H1 (cell line): ENCODE results near the gene GGT5. TPM values are rescaled to one million over a fixed set of nuclear protein-coding genes. Genes with fewer than 3 reads are reported as not detected.
"Not testable (repeated sequence)": the region's sequence is repeated elsewhere in the genome, so short reads cannot be mapped to it uniquely, and the experiment has no call there.

Source experiments
- CTCF ChIA-PET: fragments of 300-600 bp; sonication (Branson Sonifier 250); formaldehyde crosslinking; loops from one replicate; lab custom pipeline; 2021; ENCODE audit not compliant: partially characterized antibody; lab: Charles Lee
- POLR2A ChIA-PET: fragments of 300-600 bp; sonication (Branson Sonifier 250); formaldehyde crosslinking; loops from one replicate; lab custom pipeline; 2021; ENCODE audit warnings: inconsistent platforms; ENCODE audit not compliant: partially characterized antibody; lab: Charles Lee
- DNase-seq, 2 experiments: peaks; one replicate each; pipeline versions ENCODE4 v3.0.0 to v3.0.0-alpha.2; 2010 to 2022; ENCODE audit warnings: low spot score in 2 of 2, low read depth in 1 of 2, mixed read lengths in 1 of 2
- FAIRE-seq: peaks from 2 replicates; lab custom pipeline; 2011; peaks lifted over from hg19 to GRCh38; lab: Jason Lieb, UNC
- H2AFZ ChIP-seq: 2 replicates; pipeline ENCODE4 v1.8.1; 2012; ENCODE audit warnings: low read length, inconsistent platforms
- H2AK5ac ChIP-seq: 2 replicates; pipeline ENCODE4 v1.6.1; 2013; ENCODE audit warnings: low read depth, low read length
- H2BK120ac ChIP-seq: replicated peaks from 2 replicates; pipeline ENCODE3; 2013; ENCODE audit warnings: low read depth, low read length, inconsistent platforms
- H2BK12ac ChIP-seq: 2 replicates; pipeline ENCODE4 v1.6.1; 2013; ENCODE audit warnings: low read depth, low read length
- H2BK15ac ChIP-seq: 2 replicates; pipeline ENCODE4 v1.6.1; 2013; ENCODE audit warnings: low read length
- H2BK20ac ChIP-seq: 2 replicates; pipeline ENCODE4 v1.6.1; 2013; ENCODE audit warnings: low read length
- H2BK5ac ChIP-seq: 2 replicates; pipeline ENCODE4 v1.6.1; 2013; ENCODE audit warnings: low read depth, low read length
- H3K14ac ChIP-seq: 2 replicates; pipeline ENCODE4 v1.6.1; 2013; ENCODE audit warnings: inconsistent platforms; ENCODE audit not compliant: insufficient read length
- H3K18ac ChIP-seq: 2 replicates; pipeline ENCODE4 v1.6.1; 2013; ENCODE audit warnings: low read length; ENCODE audit errors: extremely low read depth
- H3K23ac ChIP-seq: 2 replicates; pipeline ENCODE4 v1.6.1; 2013; ENCODE audit warnings: inconsistent platforms; ENCODE audit not compliant: insufficient read length
- H3K23me2 ChIP-seq: 2 replicates; pipeline ENCODE4 v1.6.1; 2013; ENCODE audit warnings: low read depth, low read length
- H3K27ac ChIP-seq: 2 replicates; pipeline ENCODE4 v1.6.1; 2011; ENCODE audit warnings: low read depth, low read length, inconsistent platforms
- H3K27me3 ChIP-seq, 4 experiments: replicated peaks in 1 of 4; 1 replicate in 1 of 4; 2 replicates in 3 of 4; pipeline versions ENCODE4 v1.6.1 to v1.8.1; 2011 to 2013; ENCODE audit warnings: low read length in 3 of 4, mild to moderate bottlenecking in 3 of 4, inconsistent platforms in 2 of 4, mixed read lengths in 2 of 4, moderate library complexity in 1 of 4; ENCODE audit not compliant: control insufficient read depth in 3 of 4, insufficient read depth in 3 of 4; ENCODE audit errors: extremely low read depth in 1 of 4
- H3K36me3 ChIP-seq, 4 experiments: 2 replicates each; pipeline versions ENCODE4 v1.6.1 to v1.8.1; 2011 to 2013; ENCODE audit warnings: mild to moderate bottlenecking in 4 of 4, low read length in 3 of 4, moderate library complexity in 2 of 4, control low read depth in 1 of 4, inconsistent platforms in 1 of 4; ENCODE audit not compliant: insufficient read depth in 4 of 4, control insufficient read depth in 2 of 4
- H3K4ac ChIP-seq: replicated peaks from 2 replicates; pipeline ENCODE3; 2013; ENCODE audit warnings: low read length, low read depth, mixed read lengths, inconsistent platforms; ENCODE audit not compliant: insufficient read length
- H3K4me1 ChIP-seq, 4 experiments: replicated peaks in 1 of 4; 1 replicate in 1 of 4; 2 replicates in 3 of 4; pipeline versions ENCODE4 v1.6.1 to v1.8.1; 2011 to 2013; ENCODE audit warnings: low read length in 3 of 4, inconsistent platforms in 2 of 4, mixed read lengths in 1 of 4; ENCODE audit not compliant: insufficient read depth in 4 of 4, control insufficient read depth in 3 of 4
- H3K4me2 ChIP-seq, 2 experiments: 2 replicates each; pipeline versions ENCODE4 v1.6.1 to v1.8.1; 2011 to 2013; ENCODE audit warnings: low read depth in 2 of 2, low read length in 2 of 2, control low read depth in 1 of 2, inconsistent platforms in 1 of 2, mild to moderate bottlenecking in 1 of 2; ENCODE audit not compliant: insufficient read depth in 1 of 2
- H3K4me3 ChIP-seq, 4 experiments: fragments of 200-600, 300-600 bp in 1 of 4; sonication (generic), shearing (Covaris generic), sonication (Bioruptor Twin) in 1 of 4; 2 replicates each; pipeline versions ENCODE4 v1.5.1 to v1.8.1; 2011 to 2016; ENCODE audit warnings: low read length in 4 of 4, low read depth in 3 of 4, control low read depth in 2 of 4, inconsistent platforms in 2 of 4, mild to moderate bottlenecking in 2 of 4, mixed read lengths in 1 of 4, moderate library complexity in 1 of 4; ENCODE audit not compliant: insufficient read depth in 2 of 4; ENCODE audit errors: extremely low read depth in 1 of 4
- H3K56ac ChIP-seq: replicated peaks from 2 replicates; pipeline ENCODE3; 2013; ENCODE audit warnings: low read depth, mild to moderate bottlenecking, mixed read lengths, low read length, inconsistent platforms; ENCODE audit not compliant: insufficient read length
- H3K79me1 ChIP-seq: 2 replicates; pipeline ENCODE4 v1.6.1; 2013; ENCODE audit warnings: low read depth, low read length, control low read depth
- H3K79me2 ChIP-seq, 2 experiments: 2 replicates each; pipeline versions ENCODE4 v1.6.1 to v1.8.1; 2012 to 2013; ENCODE audit warnings: low read length in 2 of 2, mild to moderate bottlenecking in 2 of 2, inconsistent platforms in 1 of 2; ENCODE audit not compliant: insufficient read depth in 2 of 2, control insufficient read depth in 1 of 2
- H3K9ac ChIP-seq, 4 experiments: replicated peaks in 1 of 4; 1 replicate in 1 of 4; 2 replicates in 3 of 4; pipeline versions ENCODE4 v1.6.1 to v1.8.1; 2011 to 2013; ENCODE audit warnings: low read depth in 3 of 4, low read length in 3 of 4, control low read depth in 2 of 4, mild to moderate bottlenecking in 2 of 4, moderate library complexity in 2 of 4, inconsistent platforms in 1 of 4; ENCODE audit errors: extremely low read depth in 1 of 4
- H3K9me3 ChIP-seq, 2 experiments: 2 replicates each; pipeline versions ENCODE4 v1.6.1 to v1.8.1; 2012 to 2013; ENCODE audit warnings: mild to moderate bottlenecking in 2 of 2, moderate library complexity in 2 of 2, control low read depth in 1 of 2, inconsistent platforms in 1 of 2, low read depth in 1 of 2, low read length in 1 of 2, mixed read lengths in 1 of 2; ENCODE audit not compliant: insufficient read depth in 2 of 2
- H4K20me1 ChIP-seq, 2 experiments: replicated peaks in 1 of 2; 2 replicates each; pipeline versions ENCODE3 to v1.8.1; 2011 to 2013; ENCODE audit warnings: inconsistent platforms in 2 of 2, low read length in 2 of 2, mild to moderate bottlenecking in 1 of 2; ENCODE audit not compliant: insufficient read depth in 2 of 2, control insufficient read depth in 1 of 2
- H4K5ac ChIP-seq: 2 replicates; pipeline ENCODE4 v1.6.1; 2013; ENCODE audit warnings: low read length, low read depth, mixed read lengths, inconsistent platforms; ENCODE audit not compliant: insufficient read length
- H4K8ac ChIP-seq: 2 replicates; pipeline ENCODE4 v1.8.0; 2013; ENCODE audit warnings: mild to moderate bottlenecking, moderate library complexity, low read length, inconsistent platforms; ENCODE audit not compliant: insufficient read depth; ENCODE audit errors: extremely low read depth
- H4K91ac ChIP-seq: replicated peaks from 2 replicates; pipeline ENCODE3; 2013; ENCODE audit warnings: low read length, mixed read lengths, inconsistent platforms; ENCODE audit not compliant: insufficient read length
- WGBS, 2 experiments: shearing (Covaris generic) in 1 of 2; methylation state at CpG; one replicate each; pipeline versions ENCODE4 v1.1.6 to v1.1.7; 2013 to 2015; ENCODE audit warnings: low lambda C conversion rate in 2 of 2, mixed read lengths in 2 of 2, inconsistent platforms in 1 of 2, low coverage in 1 of 2, missing lambda C conversion rate in 1 of 2; ENCODE audit not compliant: insufficient replicate concordance in 2 of 2, insufficient coverage in 1 of 2, insufficient read length in 1 of 2; ENCODE audit errors: extremely low coverage in 1 of 2, missing lambda C conversion rate in 1 of 2; 5-methylcytosine and 5-hydroxymethylcytosine counted together
- polyA plus RNA-seq, 7 experiments: library from polyadenylated mRNA; depleted of rRNA in 3 of 7; stranded (reverse) in 5 of 7; unstranded in 2 of 7; fragments of >200 nt in 5 of 7; fragments of 200-250 nt in 2 of 7; gene quantifications; 1 replicate in 5 of 7; 2 replicates in 1 of 7; 4 replicates in 1 of 7; pipeline versions ENCODE4 v1.2.1 to v1.2.3, GENCODE V29; 2011 to 2013; ENCODE audit warnings: missing spikeins in 2 of 7, mixed read lengths in 2 of 7
- total RNA-seq: library from RNA; stranded (reverse); fragmentation: NEBNext Ultra II Directional; extraction: Animal tissue kit (Norgen Biotek cat#: 25700); gene quantifications from 2 replicates; pipeline ENCODE4 v1.2.1, GENCODE V29; 2021

Gene GGT5
- total and polyA plus RNA-seq, 2 of the 8 experiments (the other 6 are each of a cell fraction or from before 2014, with no cell fraction given), result 0.05 TPM; not detected in 1

DNA sequence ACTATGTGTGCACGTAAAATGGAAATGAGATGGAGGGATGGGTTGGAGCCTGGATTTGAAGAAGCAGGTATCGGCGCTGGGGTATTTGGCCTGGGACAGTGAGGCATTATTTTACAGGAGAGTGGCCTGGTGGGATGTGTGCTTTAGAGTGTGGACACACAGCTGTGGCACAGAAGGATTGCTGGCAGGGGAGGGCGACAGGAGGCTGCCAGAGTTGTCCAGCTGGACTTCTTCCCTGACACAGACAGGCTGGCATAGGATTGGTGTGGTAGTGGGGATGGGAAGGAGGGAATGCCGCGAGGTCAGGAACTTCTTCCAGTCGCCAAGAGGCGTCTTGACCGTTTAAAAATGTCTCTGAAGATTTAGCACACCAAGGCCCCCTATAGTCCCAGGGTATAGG, 42.3 kb upstream of the GGT5 start:
- H3K23me2 ChIP-seq, H3K56ac ChIP-seq, H3K4me2 ChIP-seq, H4K91ac ChIP-seq, H3K27me3 ChIP-seq, DNase-seq, H3K4me1 ChIP-seq, H3K27ac ChIP-seq, H3K9ac ChIP-seq, H2BK120ac ChIP-seq, H2AFZ ChIP-seq, POLR2A ChIA-PET, H3K4me3 ChIP-seq, H3K23ac ChIP-seq, H2BK15ac ChIP-seq, H3K9me3 ChIP-seq, H2BK5ac ChIP-seq, H3K4ac ChIP-seq, H3K14ac ChIP-seq, H3K79me1 ChIP-seq, H2BK12ac ChIP-seq, CTCF ChIA-PET, H4K8ac ChIP-seq, FAIRE-seq, H2AK5ac ChIP-seq, H3K18ac ChIP-seq, H4K5ac ChIP-seq, H2BK20ac ChIP-seq, H3K36me3 ChIP-seq: not testable (repeated sequence)
- 94% methylated on average over 6 of the region's 9 CpGs; no CpG with 5 or more reads in 1 of the 2 experiments for WGBS, 2 experiments
- H4K20me1 ChIP-seq, result peaks cover 6 to 14% of the 10 kb centered on the region in 2 experiments
- H3K79me2 ChIP-seq, result peaks cover 4 to 86% of the 10 kb centered on the region in 2 experiments
